ENCODE measurements around the gene DDX31.
"Not testable (repeated sequence)": the region's sequence is repeated elsewhere in the genome, so short reads cannot be mapped to it uniquely, and the experiment has no call there.

Gene DDX31

DNA sequence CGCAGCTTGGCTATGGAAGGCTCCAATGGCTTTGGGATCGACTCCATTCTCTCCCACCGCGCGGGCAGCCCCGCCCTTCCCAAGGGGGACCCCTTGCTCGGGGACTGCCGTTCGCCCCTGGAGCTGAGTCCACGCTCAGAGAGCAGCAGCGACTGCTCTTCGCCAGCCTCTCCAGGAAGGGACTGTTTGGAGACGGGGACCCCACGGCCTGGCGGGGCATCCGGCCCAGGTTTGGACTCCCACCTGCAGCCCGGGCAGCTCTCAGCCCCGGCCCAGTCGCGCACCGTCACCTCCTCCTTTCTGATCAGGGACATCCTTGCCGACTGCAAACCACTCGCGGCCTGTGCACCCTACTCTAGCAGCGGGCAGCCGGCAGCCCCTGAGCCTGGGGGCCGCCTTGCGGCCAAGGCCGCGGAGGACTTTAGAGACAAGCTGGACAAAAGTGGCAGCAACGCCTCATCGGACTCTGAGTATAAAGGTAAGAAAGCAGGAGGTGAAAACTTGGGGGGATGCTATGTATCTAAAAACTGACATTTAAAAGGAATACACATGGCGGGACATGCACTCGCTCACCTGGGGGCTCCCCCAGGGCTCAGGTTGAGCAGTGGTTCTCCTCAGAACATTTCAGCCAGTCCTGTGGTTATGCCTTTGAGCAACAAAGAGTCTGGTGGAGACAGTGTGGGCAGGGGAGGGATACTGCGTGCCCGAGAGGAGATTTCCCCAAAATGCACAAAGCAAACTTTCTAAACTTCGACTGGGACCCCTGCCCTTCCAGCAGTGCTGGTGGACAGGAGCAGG lies 86.8 kb downstream of the DDX31 start:
- DNase-seq: no peak

DNA sequence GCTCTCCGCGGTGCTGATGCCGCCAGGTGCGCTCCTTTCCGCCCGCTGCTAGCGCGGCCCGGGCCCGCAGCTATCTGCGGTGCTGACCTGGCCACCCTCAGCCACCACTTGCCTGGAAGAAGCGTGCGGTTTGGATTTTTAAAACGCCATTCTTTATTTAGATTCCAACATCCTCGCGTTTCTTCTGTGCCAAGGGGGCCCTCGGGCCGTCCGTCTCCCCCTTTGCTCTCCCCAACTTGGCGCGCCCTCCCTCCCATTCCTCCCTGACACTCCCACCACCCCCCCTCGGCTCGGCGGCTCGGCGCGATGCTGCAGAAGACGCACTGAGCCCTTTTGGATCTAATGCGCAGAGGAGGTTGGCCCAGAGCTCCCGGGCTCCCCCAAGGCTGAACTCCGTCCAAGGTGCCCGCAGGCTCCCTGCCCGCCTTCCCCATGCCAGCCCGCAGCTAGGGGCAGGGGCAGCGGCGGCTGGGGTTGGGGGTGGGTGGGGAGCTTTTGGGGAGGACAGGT lies 87.5 kb downstream of the DDX31 start, which contains the start of gene BARHL1:
Gene BARHL1 (plus strand): TSS at position 331 of the 510 bp plus-strand sequence. CDS start 192 bp downstream, outside the sequence.
- no peak for DNase-seq

- DNase-seq: no peak
Observed at GRCh38 chr9:132579427-132579798, 90.4 kb downstream of the DDX31 start.

DNA sequence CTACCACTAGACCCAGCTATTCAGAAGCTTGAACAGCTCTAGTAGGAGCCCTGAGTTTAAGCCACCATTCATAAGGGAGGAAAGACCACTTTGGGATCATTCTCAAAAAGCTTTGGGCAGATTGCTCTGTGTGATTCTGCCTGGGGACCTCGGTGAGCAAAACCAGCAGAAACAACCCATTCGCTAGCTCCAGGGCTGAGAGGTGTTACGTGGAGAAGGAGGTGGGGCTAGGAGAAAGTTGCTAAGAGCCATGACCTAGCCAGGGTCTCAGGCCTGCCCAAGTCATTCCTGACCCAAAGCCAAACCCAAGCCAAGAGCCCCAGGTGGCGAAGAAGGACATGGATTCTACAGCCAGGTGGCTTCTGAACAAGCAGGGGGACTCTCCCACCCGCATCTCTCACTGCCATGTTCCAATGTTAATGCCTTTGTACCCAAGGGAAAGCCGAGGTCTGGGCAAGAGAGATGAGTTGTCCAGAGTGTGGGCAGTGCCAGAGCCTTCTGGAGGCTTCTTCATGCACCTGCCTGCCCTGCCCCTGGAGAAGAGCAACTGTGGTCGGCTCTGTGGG lies 91.3 kb downstream of the DDX31 start:
- DNase-seq: no peak

GRCh38 chr9:132577119-132577518 lies 92.7 kb downstream of the DDX31 start:
- DNase-seq: no peak

- no peak for DNase-seq
Observed at GRCh38 chr9:132575811-132576210, 94.0 kb downstream of the DDX31 start.

- DNase-seq: peak in 52 of 58 donors; percentile 5 to 78 (median 38)
Observed at GRCh38 chr9:132575005-132575609, 94.7 kb downstream of the DDX31 start.

DNA sequence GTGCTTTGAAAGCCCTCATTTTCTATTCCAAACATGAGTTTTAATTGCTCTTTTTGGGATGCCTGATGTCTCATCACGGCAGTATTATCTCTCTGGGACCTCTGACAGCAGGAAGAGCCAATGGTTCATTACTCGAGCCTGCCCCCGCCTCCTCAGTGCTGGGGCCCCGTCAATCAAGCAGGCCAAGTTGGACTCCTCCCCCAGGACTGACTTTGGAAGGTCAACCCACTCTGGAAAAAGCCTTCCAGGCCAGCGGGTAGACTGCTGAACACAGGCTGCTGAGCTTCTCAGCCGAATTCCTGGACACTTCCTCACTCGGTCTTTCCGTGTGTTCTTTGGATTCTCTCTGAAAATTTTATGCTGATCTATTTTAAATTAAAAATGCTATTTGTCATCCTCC lies 96.9 kb downstream of the DDX31 start:
- no peak for DNase-seq

GRCh38 chr9:132571806-132572600 lies 97.8 kb downstream of the DDX31 start:
- no peak for DNase-seq

GRCh38 chr9:132568787-132569186 lies 101.0 kb downstream of the DDX31 start:
- not testable (repeated sequence) for DNase-seq

DNA sequence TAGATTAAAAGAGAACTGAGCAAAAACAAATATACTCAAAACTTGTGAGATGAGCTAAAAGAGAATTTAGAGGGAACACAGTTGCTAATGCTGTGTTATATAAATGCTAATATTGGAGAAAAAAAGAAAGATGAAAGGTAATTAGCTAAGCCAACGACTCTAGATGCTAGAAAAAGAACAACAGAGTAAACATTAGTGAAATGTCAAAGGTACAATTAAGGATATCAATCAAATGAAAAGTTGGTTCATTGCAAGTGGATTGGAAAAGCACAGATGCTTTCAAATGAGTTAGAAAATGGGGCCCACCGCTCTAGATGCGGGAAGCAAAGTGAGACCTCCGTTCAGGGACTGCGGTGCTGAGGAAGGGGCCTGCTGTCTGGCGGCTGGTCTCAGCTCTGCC lies 105.3 kb downstream of the DDX31 start:
- no peak for DNase-seq

GRCh38 chr9:132562306-132562573 lies 107.5 kb downstream of the DDX31 start:
- DNase-seq: no peak

- no peak for DNase-seq
Observed at GRCh38 chr9:132560616-132561202, 109.1 kb downstream of the DDX31 start.

- DNase-seq: no peak
Observed at GRCh38 chr9:132559711-132560110, 110.1 kb downstream of the DDX31 start.

- no peak for DNase-seq
Observed at GRCh38 chr9:132557159-132557558, 112.6 kb downstream of the DDX31 start.

DNA sequence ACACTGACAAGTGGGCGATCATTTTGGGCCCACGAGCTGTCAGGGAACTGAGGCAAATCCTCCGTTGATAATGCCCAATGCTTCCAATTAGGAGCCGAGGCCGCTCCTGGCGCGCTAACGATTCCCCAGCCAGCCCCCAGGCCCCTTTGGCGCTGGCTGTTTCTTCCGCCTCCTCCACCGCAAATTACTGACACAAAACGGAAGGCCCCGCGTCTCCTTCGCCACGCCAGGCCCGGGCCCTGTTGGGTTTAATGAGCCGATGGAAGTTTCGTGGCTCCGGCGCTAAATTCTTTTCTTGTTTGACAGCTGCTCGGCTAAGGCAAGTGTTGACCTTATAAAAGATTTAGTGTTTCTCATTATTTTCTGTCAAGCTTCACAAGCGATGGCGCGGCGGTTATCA lies 113.1 kb downstream of the DDX31 start:
- no peak for DNase-seq

DNA sequence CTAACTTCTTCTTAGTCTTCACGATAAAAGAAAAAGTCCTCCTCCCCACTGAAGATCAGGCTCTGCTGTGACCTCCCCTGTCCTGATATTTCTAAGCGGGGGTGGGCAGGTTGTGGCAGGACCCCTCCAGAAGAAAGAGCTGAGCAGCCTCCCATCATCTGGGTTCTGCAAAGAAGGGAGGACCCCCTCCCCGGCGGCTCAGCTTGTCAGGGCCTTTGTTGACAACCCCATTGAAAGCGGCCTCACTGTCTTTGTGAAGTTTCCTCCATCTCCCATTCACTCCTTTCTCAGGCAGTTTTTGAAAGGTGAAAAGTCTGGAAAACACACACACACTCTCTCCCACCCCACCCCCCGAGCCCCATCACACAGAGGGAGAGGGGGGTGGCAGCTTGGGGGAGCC lies 113.5 kb downstream of the DDX31 start:
- DNase-seq: no peak

GRCh38 chr9:132555528-132555927 lies 114.3 kb downstream of the DDX31 start:
- DNase-seq: no peak

- no peak for DNase-seq
Observed at GRCh38 chr9:132554755-132555154, 115.0 kb downstream of the DDX31 start.

DNA sequence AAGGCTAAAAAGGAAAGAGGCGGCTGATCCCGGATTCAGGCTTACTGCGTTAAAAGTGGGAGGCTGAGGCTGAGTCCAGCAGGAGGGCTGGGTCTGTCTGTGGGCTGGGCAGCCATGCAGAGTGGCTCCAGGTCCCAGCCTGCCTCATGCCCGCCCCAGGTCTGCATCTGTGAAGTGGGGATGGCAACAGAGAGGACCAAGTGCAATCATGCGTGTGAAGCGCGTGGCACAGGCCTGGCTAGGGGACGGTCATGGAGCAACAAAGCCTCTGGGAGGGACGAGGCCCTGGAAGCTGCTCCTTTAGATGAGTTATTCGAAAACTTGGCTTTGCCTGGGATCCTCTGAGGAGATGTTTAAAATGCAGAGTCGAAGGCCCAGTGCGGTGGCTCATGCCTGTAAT lies 117.7 kb downstream of the DDX31 start:
- no peak for DNase-seq

GRCh38 chr9:132551556-132551955 lies 118.2 kb downstream of the DDX31 start:
- DNase-seq: no peak

Measured in anterior cingulate cortex (tissue), 58 donors.